Tibial nerve (tissue), 3 donors: Measurements from ENCODE around the gene SMYD3.

Experiments
- EP300 ChIP-seq, 2 donors: sonication (generic); formaldehyde crosslinking; IDR thresholded peaks; one replicate each; pipeline ENCODE4 v1.6.1; 2017; ENCODE audit warnings: antibody characterized with exemption in 2 of 2, mild to moderate bottlenecking in 1 of 2
- POLR2A ChIP-seq, 2 donors: fragments of 450-650 bp; IDR thresholded peaks; one replicate each; pipeline ENCODE4 v1.6.1; 2017; ENCODE audit warnings: antibody characterized with exemption in 2 of 2, mild to moderate bottlenecking in 2 of 2, moderate library complexity in 2 of 2

- no peak for TF ChIP-seq POLR2A (IDR thresholded peaks at IDR 0.05)
- TF ChIP-seq EP300 (IDR thresholded peaks at IDR 0.05): no peak
These were observed 362.1 kb downstream of the SMYD3 start for GRCh38 chr1:246144931-246145330.
